Smooth muscle cell (in vitro differentiated cells): ENCODE results near the gene SFXN4. TPM values are rescaled to one million over a fixed set of nuclear protein-coding genes. Genes with fewer than 3 reads are reported as not detected.

Experiments used
- DNase-seq: peaks from one replicate; lab custom pipeline; 2025; ENCODE audit not compliant: unreplicated experiment; lab: John Stamatoyannopoulos, UW
- H2AFZ ChIP-seq: fragments of 200-600 bp; sonication (generic); 2 replicates; pipeline ENCODE4 v1.6.0; 2016; ENCODE audit warnings: antibody characterized with exemption, low read depth, mild to moderate bottlenecking
- H3F3A ChIP-seq: fragments of 200-600 bp; sonication (generic); 2 replicates; pipeline ENCODE4 v1.6.0; 2017; ENCODE audit warnings: antibody characterized with exemption, low read depth
- H3K27ac ChIP-seq: fragments of 200-600 bp; sonication (generic); 2 replicates; pipeline ENCODE4 v1.5.1; 2016; ENCODE audit warnings: low read depth, mild to moderate bottlenecking
- H3K27me3 ChIP-seq: fragments of 200-600 bp; sonication (generic); 2 replicates; pipeline ENCODE4 v1.6.1; 2016; ENCODE audit warnings: low read depth, mild to moderate bottlenecking
- H3K36me3 ChIP-seq: fragments of 200-600 bp; sonication (generic); 2 replicates; pipeline ENCODE4 v1.5.1; 2016; ENCODE audit warnings: low read depth
- H3K4me1 ChIP-seq: fragments of 200-600 bp; sonication (generic); 2 replicates; pipeline ENCODE4 v1.5.1; 2016; ENCODE audit warnings: low read depth
- H3K4me2 ChIP-seq: fragments of 200-600 bp; sonication (generic); 2 replicates; pipeline ENCODE4 v1.6.0; 2016; ENCODE audit warnings: mild to moderate bottlenecking
- H3K4me3 ChIP-seq: fragments of 200-600 bp; sonication (generic); 2 replicates; pipeline ENCODE4 v1.5.1; 2016; ENCODE audit warnings: mild to moderate bottlenecking
- H3K79me2 ChIP-seq: fragments of 200-600 bp; sonication (generic); 2 replicates; pipeline ENCODE4 v1.6.0; 2016; ENCODE audit warnings: low read depth, mild to moderate bottlenecking
- H3K9ac ChIP-seq: fragments of 200-600 bp; sonication (generic); 2 replicates; pipeline ENCODE4 v1.6.0; 2016; ENCODE audit warnings: low read depth
- H3K9me3 ChIP-seq: fragments of 200-600 bp; sonication (generic); replicated peaks from 2 replicates; pipeline ENCODE4 v1.5.1; 2016; ENCODE audit warnings: low read depth
- H4K20me1 ChIP-seq: fragments of 200-600 bp; sonication (generic); 2 replicates; pipeline ENCODE4 v1.6.0; 2016; ENCODE audit warnings: low read depth
- WGBS: methylation state at CpG from one replicate; pipeline ENCODE4 v1.1.7; 2016; ENCODE audit warnings: low lambda C conversion rate; 5-methylcytosine and 5-hydroxymethylcytosine counted together
- polyA plus RNA-seq: library from polyadenylated mRNA; unstranded; fragments of >200 nt; fragmentation: Nextera tagmentation; extraction: Ambion mirVana; gene quantifications from 2 replicates; pipeline ENCODE4 v1.2.1, GENCODE V29; 2016
- total RNA-seq: library from RNA; depleted of rRNA; stranded (reverse); fragments of >200 nt; gene quantifications from 2 replicates; pipeline ENCODE4 v1.2.3, GENCODE V29; 2014
- TF ChIP-seq, protein P1 (sequence below): fragments of 200-600 bp; sonication (generic); IDR thresholded peaks from 2 replicates; pipeline ENCODE4 v1.5.1; 2017; ENCODE audit warnings: borderline replicate concordance, mild to moderate bottlenecking, antibody characterized with exemption; ENCODE audit not compliant: insufficient read depth, poor library complexity, severe bottlenecking

SFXN4 gene
- total and polyA plus RNA-seq, 2 experiments from 2014 or later, result 12.2 to 16.2 TPM

DNA sequence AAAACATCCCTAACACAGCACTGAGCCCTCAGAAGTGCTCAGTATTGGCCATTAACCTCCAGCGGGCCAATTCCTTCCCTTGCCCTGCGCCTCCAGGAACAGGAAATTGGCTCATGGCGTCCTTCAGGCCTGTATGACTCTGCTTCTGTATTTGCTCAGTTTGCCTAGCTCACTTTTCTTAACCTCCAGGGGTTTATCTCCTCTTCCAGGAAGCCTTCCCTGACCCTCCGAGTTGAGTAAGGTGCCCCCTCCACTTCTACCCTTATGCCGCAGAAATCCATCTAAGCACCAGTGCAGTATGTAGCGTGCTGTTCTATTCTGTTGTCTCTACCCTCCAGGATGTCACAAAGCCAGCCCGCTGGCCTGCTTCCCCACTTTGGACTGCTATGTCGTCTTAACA is 1.1 kb upstream of the SFXN4 start:
- Histone ChIP-seq H3K4me2 (no peak overlapping the region), H3K9ac (no peak overlapping the region), H3K4me1 (peaks cover 4% of the 10 kb centered on the region), H3K27ac (no peak overlapping the region), H3K79me2 (no peaks in the 10 kb centered on the region), H2AFZ (no peak overlapping the region), H3K4me3 (no peak overlapping the region), H3K27me3 (no peaks in the 10 kb centered on the region), H3F3A (no peaks in the 10 kb centered on the region), H4K20me1 (no peaks in the 10 kb centered on the region), H3K36me3 (peaks cover 11% of the 10 kb centered on the region), H3K9me3 (no peaks in the 10 kb centered on the region)
- WGBS, result 73% methylated on average over 8 of the region's 8 CpGs
- no peak for DNase-seq
- TF ChIP-seq, protein P1, sequence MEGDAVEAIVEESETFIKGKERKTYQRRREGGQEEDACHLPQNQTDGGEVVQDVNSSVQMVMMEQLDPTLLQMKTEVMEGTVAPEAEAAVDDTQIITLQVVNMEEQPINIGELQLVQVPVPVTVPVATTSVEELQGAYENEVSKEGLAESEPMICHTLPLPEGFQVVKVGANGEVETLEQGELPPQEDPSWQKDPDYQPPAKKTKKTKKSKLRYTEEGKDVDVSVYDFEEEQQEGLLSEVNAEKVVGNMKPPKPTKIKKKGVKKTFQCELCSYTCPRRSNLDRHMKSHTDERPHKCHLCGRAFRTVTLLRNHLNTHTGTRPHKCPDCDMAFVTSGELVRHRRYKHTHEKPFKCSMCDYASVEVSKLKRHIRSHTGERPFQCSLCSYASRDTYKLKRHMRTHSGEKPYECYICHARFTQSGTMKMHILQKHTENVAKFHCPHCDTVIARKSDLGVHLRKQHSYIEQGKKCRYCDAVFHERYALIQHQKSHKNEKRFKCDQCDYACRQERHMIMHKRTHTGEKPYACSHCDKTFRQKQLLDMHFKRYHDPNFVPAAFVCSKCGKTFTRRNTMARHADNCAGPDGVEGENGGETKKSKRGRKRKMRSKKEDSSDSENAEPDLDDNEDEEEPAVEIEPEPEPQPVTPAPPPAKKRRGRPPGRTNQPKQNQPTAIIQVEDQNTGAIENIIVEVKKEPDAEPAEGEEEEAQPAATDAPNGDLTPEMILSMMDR, result no peak

- Histone ChIP-seq H3K27me3 (no peaks in the 10 kb centered on the region), H3K4me3 (peak overlapping the region; percentile 95), H4K20me1 (no peaks in the 10 kb centered on the region), H3K36me3 (peaks cover 7% of the 10 kb centered on the region), H3K4me2 (peak overlapping the region; percentile 96), H3K27ac (no peak overlapping the region), H3K79me2 (no peaks in the 10 kb centered on the region), H2AFZ (peak overlapping the region; percentile 97), H3K9ac (peak overlapping the region; percentile 85), H3K9me3 (no peaks in the 10 kb centered on the region), H3K4me1 (peaks cover 4% of the 10 kb centered on the region), H3F3A (no peaks in the 10 kb centered on the region)
- DNase-seq, result no peak
- TF ChIP-seq, protein P1, result no peak
- WGBS, result 79% methylated on average over 7 of the region's 7 CpGs
Measured at GRCh38 chr10:119166118-119166500, 595 bp upstream of the SFXN4 start.

- H3K27ac ChIP-seq, result peak overlapping the region; percentile 15
- H3K27me3 ChIP-seq, result no peaks in the 10 kb centered on the region
- no peaks in the 10 kb centered on the region for H3K36me3 ChIP-seq
- no peaks in the 10 kb centered on the region for H4K20me1 ChIP-seq
- H3K4me1 ChIP-seq, result peaks cover 4% of the 10 kb centered on the region
- H3F3A ChIP-seq, result no peaks in the 10 kb centered on the region
- no peak overlapping the region for H2AFZ ChIP-seq
- no peak overlapping the region for H3K4me3 ChIP-seq
- H3K4me2 ChIP-seq, result no peak overlapping the region
- H3K9me3 ChIP-seq, result no peaks in the 10 kb centered on the region
- WGBS, result 97% methylated on average over 5 of the region's 5 CpGs
- DNase-seq, result no peak
- no peaks in the 10 kb centered on the region for H3K79me2 ChIP-seq
- TF ChIP-seq, protein P1, result no peak
- H3K9ac ChIP-seq, result no peak overlapping the region
Measured at GRCh38 chr10:119162452-119163092, 2.9 kb downstream of the SFXN4 start.
